Right lung (tissue), 5 donors: Measurements from ENCODE around the gene FXYD1. TPM values are rescaled to one million over a fixed set of nuclear protein-coding genes. Genes with fewer than 3 reads are reported as not detected.

ENCODE experiments used
- DNase-seq, 2 donors: peaks; one replicate each; pipeline ENCODE4 v3.0.0-alpha.2; 2013
- polyA plus RNA-seq, 5 donors: library from polyadenylated mRNA; unstranded; fragments of 120-200 nt; gene quantifications; one replicate each; pipeline versions ENCODE4 v1.2.1 to v1.2.3, GENCODE V29; 2013; ENCODE audit warnings: inconsistent platforms in 1 of 5, low replicate concordance in 1 of 5; ENCODE audit not compliant: insufficient read length in 5 of 5, insufficient read depth in 1 of 5

Gene FXYD1
- polyA plus RNA-seq, 5 donors = 39.2 to 70.2 (median 57.5) TPM

DNA sequence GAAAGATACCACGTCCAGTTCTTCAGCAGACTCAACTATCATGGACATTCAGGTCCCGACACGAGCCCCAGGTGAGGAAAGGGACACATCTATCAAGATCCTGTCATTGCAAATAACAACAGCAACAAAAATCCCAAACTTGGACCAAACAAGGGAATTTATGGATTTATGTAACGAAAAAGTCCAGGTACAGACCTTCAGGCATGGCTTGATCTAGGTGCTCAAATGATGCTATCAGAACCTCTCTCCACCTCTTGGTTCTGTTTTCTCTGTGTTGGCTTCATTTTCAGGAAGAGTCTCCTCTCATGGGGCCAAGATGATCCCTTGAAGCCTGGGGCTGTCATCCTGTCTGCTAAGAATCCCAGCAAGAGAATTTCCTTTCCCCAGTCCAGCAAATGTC is 18.8 kb downstream of the FXYD1 start:
- no peak for DNase-seq

DNA sequence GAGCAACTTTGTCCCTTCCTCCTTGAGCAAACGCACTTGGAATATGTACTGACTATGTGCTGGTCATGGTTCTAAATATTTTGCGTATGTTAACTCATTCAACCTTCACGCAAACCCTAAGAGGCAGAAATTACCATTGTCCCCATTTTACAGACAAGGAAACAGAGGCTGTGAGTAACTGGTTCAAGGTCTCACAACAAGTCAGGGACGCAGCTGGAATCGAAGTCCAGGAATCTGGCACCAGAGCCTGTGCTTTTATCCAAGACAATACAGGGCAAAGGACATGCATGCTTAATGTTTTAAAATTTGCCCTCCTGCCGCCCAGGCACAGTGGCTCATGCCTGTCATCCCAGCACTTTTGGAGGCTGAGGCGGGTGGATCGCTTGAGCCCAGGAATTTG is 21.0 kb downstream of the FXYD1 start:
- DNase-seq = no peak

DNA sequence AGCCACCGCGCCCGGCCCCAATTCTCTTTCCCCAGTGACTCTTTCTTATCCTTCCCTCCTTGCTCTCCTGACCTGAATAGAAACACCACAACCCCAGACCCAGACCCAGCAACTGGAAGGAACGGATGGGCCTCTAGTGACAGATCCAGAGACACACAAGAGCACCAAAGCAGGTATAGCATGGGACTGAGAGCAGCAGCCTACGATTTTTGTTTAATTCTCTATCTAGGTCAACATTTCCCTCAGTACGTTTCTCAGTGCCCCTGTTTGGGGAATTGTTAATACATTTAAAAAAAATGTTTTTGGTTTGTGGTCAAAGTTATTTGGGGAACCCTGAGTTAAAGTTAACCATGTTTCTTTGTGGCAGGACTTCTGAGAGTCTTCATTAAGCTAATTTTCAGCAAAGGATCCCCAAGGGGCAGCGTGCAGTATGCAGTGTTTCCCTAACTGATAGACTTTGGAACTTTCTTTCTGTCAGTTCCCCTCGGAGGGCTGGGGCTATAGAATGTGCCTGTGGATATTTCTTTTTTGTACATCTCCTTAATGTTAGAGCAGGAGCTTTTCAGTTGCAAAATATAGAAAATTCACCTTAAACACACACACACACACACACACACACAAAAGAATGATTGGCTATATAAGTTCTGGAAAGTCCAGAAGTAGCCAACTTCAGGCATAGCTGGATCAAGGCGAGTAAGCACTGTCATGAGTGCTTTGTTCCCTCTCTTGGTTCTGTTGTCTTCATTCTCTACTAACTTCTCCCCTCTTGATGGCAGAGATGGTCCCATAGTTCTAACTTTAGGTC is 22.2 kb downstream of the FXYD1 start:
- no peak for DNase-seq

DNA sequence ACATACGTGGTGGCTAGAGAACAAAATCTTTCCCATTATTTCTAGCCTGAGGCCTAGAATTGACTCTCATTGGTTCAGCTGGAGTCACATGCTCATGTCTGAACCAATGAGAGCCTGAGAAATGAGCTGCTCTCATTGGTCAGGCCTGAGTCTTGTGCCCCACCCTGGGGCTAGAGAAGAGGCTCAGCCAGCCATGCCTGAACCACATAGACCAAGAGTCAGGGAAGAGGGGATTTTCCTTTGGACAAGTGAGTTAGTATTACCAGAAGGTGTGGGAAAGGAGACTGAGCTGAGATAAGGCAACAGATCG is 22.8 kb downstream of the FXYD1 start:
- no peak for DNase-seq

DNA sequence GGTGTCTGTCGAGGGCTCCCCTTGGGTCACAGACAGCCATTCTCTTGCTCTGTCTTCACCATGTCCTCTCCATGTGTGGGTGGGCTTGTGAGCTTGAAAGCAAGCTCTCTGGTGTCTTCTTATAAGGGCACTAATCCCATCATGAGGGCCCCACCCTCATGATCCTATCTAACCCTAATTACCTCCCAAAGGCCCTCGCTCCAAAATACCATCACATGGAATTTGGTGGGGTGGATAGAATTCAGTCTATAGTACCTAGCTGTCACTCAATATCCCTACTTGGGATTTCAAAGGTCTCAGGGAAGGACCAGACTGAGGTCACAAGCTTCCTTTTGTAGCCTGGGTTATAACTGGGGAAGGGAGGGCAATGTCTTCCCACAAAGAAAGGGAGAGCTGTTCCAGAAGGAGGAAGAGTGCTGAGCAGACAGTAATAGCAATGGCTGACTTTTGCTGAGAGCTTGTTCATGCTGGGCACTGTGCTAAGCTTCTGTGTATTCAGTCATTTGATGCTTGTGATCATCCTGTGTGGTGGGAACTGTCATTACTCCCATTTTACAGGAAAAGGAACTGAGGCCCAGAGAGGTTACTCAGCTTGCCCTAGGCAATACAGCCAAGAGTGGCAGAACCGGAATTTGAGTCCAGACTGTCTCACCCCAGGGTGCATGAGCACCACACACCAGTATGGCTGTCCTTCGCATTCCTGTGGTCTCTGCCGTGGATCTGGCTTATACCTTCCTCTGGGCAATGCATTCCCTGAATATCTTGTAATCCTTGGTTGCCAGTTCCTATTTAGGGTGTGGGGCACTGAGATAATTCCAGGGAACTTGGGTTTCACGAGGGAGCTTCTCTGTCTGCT is 24.1 kb downstream of the FXYD1 start:
- DNase-seq = no peak

DNA sequence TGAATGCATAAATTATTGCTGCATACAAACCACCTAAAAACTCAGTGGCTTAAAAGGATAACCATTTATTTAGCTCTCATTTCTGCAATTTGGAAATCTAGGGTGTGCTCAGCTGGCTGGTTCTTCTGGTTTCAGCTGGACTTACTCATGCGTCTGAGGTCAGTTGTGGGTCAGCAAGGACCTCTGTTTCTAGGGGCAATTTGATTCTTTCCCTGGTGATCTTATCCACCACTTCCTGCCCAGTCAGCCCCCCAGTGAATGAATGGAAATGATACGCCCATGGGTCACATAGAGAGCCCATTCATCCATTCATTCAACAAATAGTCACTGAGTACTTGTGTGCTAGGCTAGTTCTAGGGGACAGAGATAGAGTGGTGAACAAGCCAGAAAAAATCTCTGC is 25.8 kb downstream of the FXYD1 start:
- DNase-seq = no peak

DNA sequence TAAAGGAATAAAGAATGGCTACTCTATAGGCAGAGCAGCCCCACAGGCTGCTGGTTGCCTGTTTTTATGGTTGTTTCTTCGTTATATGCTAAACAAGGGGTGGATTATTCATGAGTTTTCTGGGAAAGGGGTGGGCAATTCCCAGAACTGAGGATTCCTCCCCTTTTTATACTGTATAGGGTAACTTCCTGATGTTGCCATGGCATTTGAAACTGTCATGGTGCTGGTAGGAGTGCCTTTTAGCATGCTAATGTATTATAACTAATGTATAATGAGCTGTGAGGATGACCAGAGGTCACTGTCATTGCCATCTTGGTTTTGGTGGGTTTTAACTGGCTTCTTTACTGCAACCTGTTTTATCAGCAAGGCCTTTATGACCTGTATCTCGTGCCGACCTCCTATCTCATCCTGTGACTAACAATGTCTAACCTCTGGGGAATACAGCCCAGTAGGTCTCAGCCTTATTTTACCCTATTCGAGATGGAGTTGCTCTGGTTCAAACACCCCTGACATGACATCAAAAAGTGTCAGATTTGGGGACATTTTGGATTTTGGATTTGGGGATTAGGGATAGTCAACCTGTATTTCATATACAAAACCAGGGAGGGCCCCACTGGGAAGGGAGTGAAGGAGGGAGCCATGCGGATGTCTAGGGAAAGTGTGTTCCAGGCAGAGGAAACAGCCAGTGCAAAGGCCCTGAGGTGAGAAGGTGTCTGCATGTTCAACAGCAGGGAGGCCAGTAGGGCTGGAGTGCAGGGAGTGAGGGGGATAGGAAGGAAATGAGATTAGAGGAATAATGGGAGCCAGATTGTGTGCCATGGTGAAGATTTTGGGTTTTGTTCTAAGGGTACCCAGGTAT is 26.8 kb downstream of the FXYD1 start:
- DNase-seq = no peak

DNA sequence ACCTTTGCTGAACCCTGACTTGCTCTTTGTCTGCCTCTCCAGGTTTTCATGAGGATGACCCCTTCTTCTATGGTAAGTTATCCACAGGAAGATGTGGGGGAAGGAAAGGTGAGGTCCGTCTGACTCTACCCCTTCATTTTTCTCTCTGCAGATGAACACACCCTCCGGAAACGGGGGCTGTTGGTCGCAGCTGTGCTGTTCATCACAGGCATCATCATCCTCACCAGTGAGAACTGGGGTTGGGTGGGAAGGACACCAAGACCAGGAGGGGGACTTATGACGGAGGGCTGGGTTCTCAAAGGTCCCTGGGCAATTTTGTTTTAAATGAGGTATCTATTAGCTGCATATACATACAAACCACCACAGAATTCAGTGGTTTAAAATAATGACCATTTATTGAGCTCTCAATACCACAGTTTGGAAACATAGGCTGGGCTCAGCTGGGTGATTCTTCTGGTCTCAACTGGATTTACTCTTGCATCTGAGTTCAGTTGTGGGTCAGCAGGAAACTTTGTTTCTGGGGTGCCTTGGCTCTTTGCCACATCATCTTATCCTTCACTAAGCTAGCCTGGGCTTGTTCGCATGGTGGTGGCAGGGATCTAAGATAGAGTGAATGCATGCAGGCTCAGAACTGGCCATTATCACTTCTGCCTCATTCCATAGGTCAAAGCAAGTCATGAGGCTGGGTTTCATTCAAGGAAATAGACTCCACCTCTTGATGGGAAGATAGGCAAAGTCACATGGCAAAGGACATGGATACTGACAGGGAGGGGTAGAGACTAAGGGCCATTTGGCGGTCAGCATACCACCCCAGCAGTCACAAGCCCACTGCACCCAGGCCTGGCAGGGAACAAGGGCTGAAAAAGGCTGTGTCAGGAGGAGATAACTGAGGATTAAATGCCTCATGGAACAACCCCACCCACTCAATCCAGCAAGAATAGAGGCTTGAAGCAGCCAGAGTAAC is 27.8 kb downstream of the FXYD1 start:
- DNase-seq = no peak

DNA sequence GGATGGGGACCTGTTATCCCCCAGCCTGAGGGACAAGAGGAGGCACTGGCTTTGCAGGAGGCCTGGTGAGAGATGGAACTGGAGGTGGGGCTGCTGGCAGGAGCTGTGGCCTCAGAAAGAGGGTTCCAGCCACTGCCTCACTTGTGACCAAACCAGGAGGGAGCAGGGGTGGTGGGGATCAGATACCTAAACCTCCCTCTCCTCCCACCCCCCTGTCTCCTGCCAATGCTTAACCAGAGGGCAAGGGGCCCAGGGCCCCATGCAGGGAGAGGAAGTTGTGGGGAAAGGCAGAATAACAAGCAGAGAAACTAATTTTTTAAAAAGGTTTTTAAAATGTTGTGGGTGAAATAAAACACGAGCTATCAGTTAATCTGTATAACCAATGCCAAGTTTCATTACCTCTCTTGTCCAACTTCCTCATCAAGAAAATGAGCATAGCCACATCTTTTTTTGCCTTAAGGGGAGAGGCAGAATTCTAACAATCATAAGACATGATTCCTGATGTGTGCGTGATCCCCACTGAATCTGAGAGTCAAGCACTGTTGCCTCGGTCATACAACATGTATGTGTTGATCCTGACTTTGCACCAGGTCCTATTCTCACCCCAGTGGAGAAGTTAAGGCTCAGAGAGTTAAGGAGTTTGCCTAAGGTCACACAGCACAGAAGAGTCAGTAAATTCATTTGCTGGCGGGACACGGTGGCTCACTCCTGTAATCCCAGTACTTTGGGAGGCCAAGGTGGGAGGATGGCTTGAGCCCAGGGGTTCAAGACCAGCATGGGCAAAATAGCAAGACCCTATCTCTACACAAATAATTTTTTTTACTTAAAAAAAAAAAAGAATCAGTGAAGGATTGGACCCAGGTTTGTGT is 28.9 kb downstream of the FXYD1 start:
- DNase-seq = no peak

DNA sequence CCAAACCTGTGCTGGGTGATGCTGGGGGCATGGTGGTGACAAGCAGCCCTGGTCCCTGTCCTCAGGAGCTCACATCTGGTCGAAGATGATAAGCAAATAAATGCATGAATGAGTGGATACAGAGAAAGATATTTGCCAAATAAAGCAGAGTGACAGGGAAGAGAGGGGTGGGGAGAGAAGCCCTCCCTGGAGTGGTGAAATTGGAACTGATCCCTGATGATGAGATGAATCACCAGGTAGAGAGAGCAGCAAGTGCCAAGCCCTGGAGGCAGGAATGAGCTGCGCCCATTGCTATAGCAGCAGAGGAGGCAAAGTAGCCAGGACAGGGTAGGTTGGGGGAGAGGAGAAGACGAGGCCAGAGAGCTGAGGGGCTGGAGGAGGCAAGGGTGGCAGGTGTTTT is 29.6 kb downstream of the FXYD1 start:
- DNase-seq = no peak

DNA sequence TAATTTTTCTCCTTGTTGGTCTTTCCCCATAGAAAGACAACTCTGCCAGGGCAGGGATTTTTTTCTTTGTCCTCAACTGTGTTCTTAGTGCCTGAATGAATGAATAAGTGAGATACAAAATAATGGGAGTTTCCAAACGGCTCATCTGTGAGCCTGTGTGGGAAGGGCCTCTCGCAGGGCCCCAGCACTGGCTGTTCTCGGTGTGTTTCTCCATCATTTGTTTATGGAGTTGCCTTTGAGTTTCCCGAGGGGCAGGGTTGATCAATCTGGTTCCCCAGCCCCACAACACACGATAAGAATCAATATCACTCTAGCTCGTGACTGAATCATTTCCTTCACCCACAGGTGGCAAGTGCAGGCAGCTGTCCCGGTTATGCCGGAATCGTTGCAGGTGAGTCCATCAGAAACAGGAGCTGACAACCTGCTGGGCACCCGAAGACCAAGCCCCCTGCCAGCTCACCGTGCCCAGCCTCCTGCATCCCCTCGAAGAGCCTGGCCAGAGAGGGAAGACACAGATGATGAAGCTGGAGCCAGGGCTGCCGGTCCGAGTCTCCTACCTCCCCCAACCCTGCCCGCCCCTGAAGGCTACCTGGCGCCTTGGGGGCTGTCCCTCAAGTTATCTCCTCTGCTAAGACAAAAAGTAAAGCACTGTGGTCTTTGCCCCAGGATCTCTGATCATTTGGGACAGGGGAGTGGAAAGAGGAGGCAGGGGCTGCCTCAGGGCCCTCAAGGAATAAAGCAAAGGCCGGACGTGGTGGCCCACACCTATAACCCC is 30.8 kb downstream of the FXYD1 start:
- no peak for DNase-seq

DNA sequence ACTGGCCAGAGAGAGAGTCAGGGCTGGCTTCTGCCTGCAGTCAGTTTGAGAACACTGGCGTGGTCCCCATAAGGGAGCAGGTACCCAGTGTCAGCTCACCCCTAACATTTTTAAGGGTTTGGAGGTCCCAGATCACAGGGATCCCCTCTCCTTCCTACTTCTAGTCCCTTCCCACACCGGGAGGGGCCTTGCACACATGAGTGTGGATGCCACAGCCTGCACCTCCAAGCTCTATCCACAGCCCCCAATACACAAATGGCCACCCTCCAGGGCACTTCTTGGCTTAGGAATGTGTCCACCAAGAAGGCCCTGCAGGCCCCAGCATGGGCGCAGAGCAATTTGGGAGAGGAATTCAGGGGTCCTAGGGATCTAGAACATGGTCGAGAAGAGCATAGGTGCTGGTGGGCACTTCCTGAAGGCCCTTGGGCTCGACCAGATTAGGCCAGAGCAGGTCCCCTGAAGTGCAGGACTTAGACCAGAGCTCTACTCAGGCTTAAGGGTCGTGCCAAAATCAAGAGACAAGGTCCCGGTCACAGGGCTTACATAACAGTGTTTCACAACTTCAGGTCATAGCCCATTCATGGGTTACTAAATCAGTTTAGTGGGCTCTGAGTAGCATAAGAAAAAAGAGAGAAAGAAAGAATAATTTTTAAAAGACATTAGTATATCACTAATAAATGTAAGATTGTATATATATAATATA is 31.9 kb downstream of the FXYD1 start:
- no peak for DNase-seq

DNA sequence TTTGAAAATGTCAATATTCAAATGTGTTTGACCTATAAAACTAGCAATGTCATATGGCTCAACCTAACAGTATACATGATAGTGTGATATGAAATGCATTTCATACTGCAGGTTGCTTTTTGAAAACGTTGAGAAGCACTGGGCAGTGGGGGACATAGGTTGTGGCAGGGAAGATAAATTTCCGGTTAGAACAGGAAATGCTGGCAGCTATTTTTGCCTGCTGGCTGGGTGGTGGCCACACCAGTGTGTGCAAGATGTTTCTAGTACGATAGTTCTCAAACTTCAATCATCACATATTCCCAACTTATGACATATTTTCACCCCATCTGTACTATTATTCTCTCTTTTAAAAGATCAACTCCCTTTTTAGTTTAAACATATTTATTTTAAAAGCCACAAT is 33.1 kb downstream of the FXYD1 start:
- DNase-seq = no peak

DNA sequence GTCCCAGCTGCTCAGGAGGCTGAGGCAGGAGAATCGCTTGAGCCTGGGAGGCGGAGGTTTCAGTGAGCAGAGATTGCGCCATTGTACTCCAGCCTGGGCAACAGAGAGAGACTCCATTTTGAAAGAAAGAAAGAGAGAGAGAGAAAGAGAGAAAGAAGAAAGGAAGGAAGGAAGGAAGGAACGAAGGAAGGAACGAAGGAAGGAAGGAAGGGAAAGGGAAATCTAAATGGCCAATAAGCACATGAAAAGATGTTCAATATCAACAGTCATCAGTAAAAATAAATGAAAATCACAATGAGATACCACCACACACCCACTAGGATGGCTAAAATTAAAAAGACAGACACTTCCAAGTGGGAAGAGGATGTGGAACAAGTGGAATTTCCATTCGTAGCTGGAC is 35.6 kb downstream of the FXYD1 start:
- DNase-seq = no peak

DNA sequence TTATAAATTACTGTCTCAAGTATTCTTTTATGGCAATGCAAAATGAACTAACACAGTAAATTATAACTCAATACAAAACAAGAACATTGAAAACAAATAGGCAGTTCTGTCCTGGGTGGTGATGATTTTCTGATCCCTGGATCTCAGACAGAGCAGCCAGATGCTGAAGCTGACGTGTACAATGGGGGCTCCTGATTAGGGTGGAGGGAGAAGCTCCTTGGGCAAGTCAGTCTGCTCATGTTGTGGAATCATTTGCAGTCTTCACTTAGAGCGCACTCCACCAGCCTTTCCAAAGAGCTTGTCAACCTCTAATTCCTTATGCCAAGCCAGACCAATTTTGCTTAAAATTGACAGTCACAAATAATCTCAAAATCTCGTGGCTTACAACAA is 37.6 kb downstream of the FXYD1 start:
- no peak for DNase-seq

DNA sequence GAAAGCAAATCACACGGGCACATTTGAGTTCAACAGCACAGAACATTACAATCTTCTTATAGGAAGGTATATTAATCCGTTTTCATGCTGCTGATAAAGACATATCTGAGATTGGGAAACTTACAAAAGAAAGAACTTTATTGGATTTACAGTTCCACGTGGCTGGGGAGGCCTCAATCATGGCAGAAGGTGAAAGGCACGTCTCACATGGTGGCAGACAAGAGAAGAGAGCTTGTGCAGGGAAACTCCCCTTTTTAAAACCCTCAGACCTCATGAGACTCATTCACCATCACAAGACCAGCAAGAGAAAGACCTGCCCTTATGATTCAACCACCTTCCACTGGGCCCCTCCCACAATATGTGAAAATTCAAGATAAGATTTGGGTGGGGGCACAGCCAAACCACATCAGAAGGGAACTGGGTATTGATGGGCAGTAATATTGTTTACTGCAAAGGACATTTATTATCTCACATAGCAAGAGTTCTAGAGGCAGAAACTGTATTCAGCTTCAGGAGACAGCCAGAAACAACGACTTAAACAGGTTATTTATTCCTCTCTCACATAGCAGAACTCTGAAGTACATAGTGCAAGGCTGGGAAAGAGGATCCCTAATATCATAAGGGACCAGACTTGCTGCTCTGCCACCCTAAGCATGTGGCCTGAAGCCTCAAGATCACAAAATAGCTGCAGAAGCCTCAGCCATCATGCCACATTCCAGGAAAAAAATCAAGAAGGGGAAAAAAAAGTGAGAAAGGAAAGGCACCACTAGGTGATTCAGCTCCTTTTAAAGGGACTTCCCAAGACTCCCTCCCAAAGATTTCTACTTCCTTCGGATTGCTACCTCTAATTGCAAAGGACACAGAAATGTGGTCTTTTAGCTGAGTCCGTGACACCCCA is 39.0 kb downstream of the FXYD1 start:
- no peak for DNase-seq

DNA sequence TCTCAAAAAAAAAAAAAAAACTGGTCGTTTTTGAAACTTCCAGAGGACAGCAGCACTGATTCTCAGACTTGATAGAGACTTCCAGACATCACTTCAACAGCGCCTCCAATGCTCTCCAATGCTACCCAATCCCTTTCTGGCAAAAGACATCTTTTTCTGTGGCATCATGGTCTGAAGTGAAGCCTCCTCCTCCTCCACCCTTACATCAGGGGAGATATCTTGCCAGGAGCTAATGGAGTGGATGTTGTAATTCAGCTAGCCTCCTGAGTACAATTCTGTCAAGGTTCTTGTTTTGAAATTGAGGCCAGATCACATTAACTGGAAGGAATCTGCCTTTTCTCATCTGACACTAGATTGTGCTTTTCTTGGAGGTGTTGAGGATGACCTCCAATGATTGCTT is 40.1 kb downstream of the FXYD1 start:
- no peak for DNase-seq

DNA sequence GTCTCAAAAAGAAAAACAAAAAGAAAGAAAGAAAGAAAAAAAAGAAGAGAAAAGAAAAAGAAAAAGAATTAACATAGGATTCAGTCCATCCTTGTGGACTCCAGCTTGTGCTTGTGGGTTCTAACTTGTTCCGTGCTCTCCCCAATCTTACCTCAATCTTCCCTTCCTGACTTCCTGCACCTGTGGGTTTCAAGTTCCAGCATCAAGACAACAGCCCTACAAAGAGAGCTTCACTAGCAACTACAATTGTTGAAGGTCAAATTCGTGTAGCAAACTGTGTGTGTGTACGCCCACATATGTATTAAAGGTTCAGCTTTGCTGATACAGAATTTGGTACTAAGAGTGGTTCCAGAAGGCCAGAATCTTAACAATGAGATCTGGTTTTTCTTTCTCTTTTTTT is 41.2 kb downstream of the FXYD1 start:
- no peak for DNase-seq
